Measurements from ENCODE around the gene LGR4. TPM values are rescaled to one million over a fixed set of nuclear protein-coding genes. Genes with fewer than 3 reads are reported as not detected.
A peak's percentile ranks its signal among the peaks of the same experiment; 100 is the strongest.

Gene LGR4
- total and polyA plus RNA-seq, 2 experiments from 2014 or later = 22.6 to 99.6 TPM

- H3K9me2 ChIP-seq (ENCODE audit: insufficient read depth) = no peaks in the 10 kb centered on the region
- peaks cover 34% of the 10 kb centered on the region for H3K4me1 ChIP-seq (ENCODE audit: insufficient read depth)
- peak overlapping the region; percentile 53 for H3K4me3 Mint-ChIP-seq
- H3K4me3 ChIP-seq = peak overlapping the region; percentile 34
- peak overlapping the region; percentile 18; the same call in 1 of the 2 replicates for H3K27ac Mint-ChIP-seq
- peak; percentile 19; the same call in 1 of the 2 replicates for TF ChIP-seq CREB1 (CRISPR knock-in tag; IDR thresholded peaks at IDR 0.05; ENCODE audit: low read depth)
- no peak for TF ChIP-seq ZNF462 (CRISPR knock-in tag; IDR thresholded peaks at IDR 0.05)
- no peak for TF ChIP-seq ZNF331 (CRISPR knock-in tag; IDR thresholded peaks at IDR 0.05; ENCODE audit: low read depth)
- TF ChIP-seq POLR2AphosphoS5 (IDR thresholded peaks at IDR 0.05; ENCODE audit: low read depth) = peak; percentile 18; the same call in 1 of the 2 replicates
- no peak for TF ChIP-seq EZH2 (IDR thresholded peaks at IDR 0.05; ENCODE audit: low read depth, unreplicated experiment)
- TF ChIP-seq ETS1 (IDR thresholded peaks at IDR 0.05) = no peak; the same call in 1 of the 2 replicates
- no peak for TF ChIP-seq STAT1 (IDR thresholded peaks at IDR 0.05; ENCODE audit: unreplicated experiment)
- TF ChIP-seq ZNF114 (CRISPR knock-in tag; IDR thresholded peaks at IDR 0.05) = no peak
- no peak for TF ChIP-seq REST (IDR thresholded peaks at IDR 0.05; ENCODE audit: unreplicated experiment)
- no peak for TF ChIP-seq EZH2phosphoT487 (IDR thresholded peaks at IDR 0.05; ENCODE audit: unreplicated experiment)
- peak; percentile 90 for TF ChIP-seq NANOG (IDR thresholded peaks at IDR 0.05; ENCODE audit: borderline replicate concordance)
- TF ChIP-seq CTCF (conservative IDR thresholded peaks at IDR 0.05; ENCODE audit: low read depth in 2 of 2) = no peak
- no peak for TF ChIP-seq JUNB (IDR thresholded peaks at IDR 0.05; ENCODE audit: unreplicated experiment)
- no peaks in the 10 kb centered on the region for H4K20me1 ChIP-seq (replicated peaks; ENCODE audit: insufficient read depth)
- no peaks in the 10 kb centered on the region for H3F3A ChIP-seq (replicated peaks; ENCODE audit: low read depth)
- peak overlapping the region; percentile 82 for H3K27ac ChIP-seq (ENCODE audit: low read depth)
- peak; percentile 84 for DNase-seq (ENCODE audit: low spot score)
- peaks cover 46% of the 10 kb centered on the region for H3K4me1 Mint-ChIP-seq
- no peak overlapping the region for H2AFZ ChIP-seq
- H3K79me2 ChIP-seq (replicated peaks; ENCODE audit: insufficient read depth) = no peaks in the 10 kb centered on the region
- ATAC-seq = peak; percentile 99
- no peaks in the 10 kb centered on the region for H3K27me3 Mint-ChIP-seq (ENCODE audit: insufficient read depth, low read depth, poor library complexity)
- H3K27me3 ChIP-seq (ENCODE audit: insufficient read depth) = no peaks in the 10 kb centered on the region
- peak overlapping the region; percentile 55 for H3K4me2 ChIP-seq
- no peaks in the 10 kb centered on the region for H3K36me3 ChIP-seq (ENCODE audit: insufficient read depth)
- H3K36me3 Mint-ChIP-seq (ENCODE audit: low read depth) = peaks cover 18% of the 10 kb centered on the region; the same call in 2 of the 3 replicates
- H3K9me3 Mint-ChIP-seq = 0 out of 3 replicates have a peak, but pooled peaks cover 1% of the 10 kb centered on the region
Observed at GRCh38 chr11:27347359-27348339, 124.9 kb downstream of the LGR4 start.

Data from GM23338 (cell line).